HG02763 (cell line): ENCODE data around the gene MRPL30.
"Not testable (repeated sequence)": the region's sequence is repeated elsewhere in the genome, so short reads cannot be mapped to it uniquely, and the experiment has no call there.

ENCODE experiments used
- ATAC-seq: cut with Tn5 transposase; IDR thresholded peaks from one replicate; pipeline ENCODE4 v1.9.1; 2021; ENCODE audit warnings: mild to moderate bottlenecking, moderate library complexity; ENCODE audit not compliant: unreplicated experiment

MRPL30 gene

GRCh38 chr2:99180755-99181623 is at the start of gene MRPL30, which contains the start of gene MITD1:
MRPL30 (plus strand) TSS chr2:99181184; CDS start chr2:99186204, 5,020 bp downstream.
MITD1 (minus strand) TSS chr2:99181058; CDS start chr2:99180981, 77 bp downstream.
- peak; percentile 91 for ATAC-seq

GRCh38 chr2:99135044-99135556 is 45.9 kb upstream of the MRPL30 start:
- ATAC-seq: not testable (repeated sequence)

- no peak for ATAC-seq
These were observed 42.0 kb upstream of the MRPL30 start for GRCh38 chr2:99139003-99139402.

GRCh38 chr2:99140056-99140859 is 40.7 kb upstream of the MRPL30 start:
- ATAC-seq: no peak

GRCh38 chr2:99140860-99141109 is 40.2 kb upstream of the MRPL30 start:
- peak; percentile 25 for ATAC-seq

GRCh38 chr2:99141110-99142108 is 39.6 kb upstream of the MRPL30 start, which contains the start of gene C2orf15:
C2orf15 (plus strand) TSS chr2:99141707; CDS start chr2:99150559, 8,852 bp downstream.
- ATAC-seq: peak; percentile 88

GRCh38 chr2:99150706-99151105 is 30.3 kb upstream of the MRPL30 start:
- no peak for ATAC-seq

- no peak for ATAC-seq
These were observed 28.6 kb upstream of the MRPL30 start for GRCh38 chr2:99152199-99152895.

- ATAC-seq: no peak
These were observed 26.9 kb upstream of the MRPL30 start for GRCh38 chr2:99153921-99154604.

- peak; percentile 99 for ATAC-seq
These were observed 26.1 kb upstream of the MRPL30 start, which contains the start of the genes LIPT1 and TSGA10 for GRCh38 chr2:99154643-99155536. LIPT1 (plus strand) TSS chr2:99154967; CDS start chr2:99161958, 6,991 bp downstream. TSGA10 (minus strand) TSS chr2:99154942; CDS start chr2:99109439, 45,503 bp downstream.

GRCh38 chr2:99156891-99157290 is 24.1 kb upstream of the MRPL30 start:
- ATAC-seq: no peak

- ATAC-seq: no peak
These were observed 22.4 kb upstream of the MRPL30 start for GRCh38 chr2:99158599-99158998.

- no peak for ATAC-seq
These were observed 21.4 kb upstream of the MRPL30 start for GRCh38 chr2:99159594-99159993.

- no peak for ATAC-seq
These were observed 14.8 kb upstream of the MRPL30 start for GRCh38 chr2:99166218-99166617.

- no peak for ATAC-seq
These were observed 11.4 kb upstream of the MRPL30 start for GRCh38 chr2:99169534-99169933.

GRCh38 chr2:99171377-99172140 is 9.4 kb upstream of the MRPL30 start:
- no peak for ATAC-seq

GRCh38 chr2:99181624-99182000 is 628 bp downstream of the MRPL30 start:
- ATAC-seq: no peak
